Left forelimb (tissue), 1 donor: ENCODE measurements around the gene SIX6.
A peak's percentile ranks its signal among the peaks of the same experiment; 100 is the strongest.

Source experiments
- DNase-seq: peaks from one replicate; pipeline ENCODE4 v3.0.0-alpha.2; 2018; ENCODE audit warnings: low spot score

The SIX6 gene

GRCh38 chr14:60514378-60514740 lies 5.4 kb downstream of the SIX6 start:
- no peak for DNase-seq

DNA sequence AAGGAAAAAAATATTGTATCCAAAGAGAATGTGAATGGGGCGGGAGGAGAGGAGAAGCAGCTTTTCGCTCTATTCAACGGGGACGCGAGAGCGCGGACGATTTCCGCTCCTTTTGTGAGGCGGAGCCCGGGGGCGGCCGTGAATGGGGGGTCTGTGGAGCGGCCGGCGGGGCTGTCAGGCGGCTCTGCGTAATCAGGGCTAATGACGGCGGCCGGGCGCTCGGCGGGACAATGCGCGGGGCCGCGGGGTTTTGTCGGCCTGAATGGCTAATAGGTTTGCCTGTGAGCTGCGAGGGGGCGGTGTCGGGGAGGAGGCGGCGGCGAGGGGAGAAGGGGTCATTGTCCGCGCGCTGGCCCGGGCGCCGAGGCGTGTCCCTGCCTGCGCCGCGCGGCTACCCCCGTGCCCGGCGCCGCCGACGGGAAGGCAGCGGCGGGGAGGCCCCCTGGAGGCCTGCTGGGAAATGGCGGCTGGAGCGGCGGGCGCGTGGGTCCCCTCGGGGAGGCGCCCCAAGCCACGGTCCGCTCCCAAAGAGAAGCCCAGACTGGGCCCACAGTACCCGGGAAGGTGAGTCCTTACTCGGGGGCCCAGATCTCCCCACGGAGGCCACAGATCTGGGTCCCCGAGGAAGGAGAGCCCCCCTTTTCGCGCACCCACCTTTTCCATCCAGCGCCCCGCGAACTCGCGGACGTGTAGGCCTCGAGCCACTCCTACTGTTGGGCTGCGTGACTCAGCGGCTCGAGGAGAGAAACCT lies 6.0 kb downstream of the SIX6 start:
- DNase-seq: no peak

DNA sequence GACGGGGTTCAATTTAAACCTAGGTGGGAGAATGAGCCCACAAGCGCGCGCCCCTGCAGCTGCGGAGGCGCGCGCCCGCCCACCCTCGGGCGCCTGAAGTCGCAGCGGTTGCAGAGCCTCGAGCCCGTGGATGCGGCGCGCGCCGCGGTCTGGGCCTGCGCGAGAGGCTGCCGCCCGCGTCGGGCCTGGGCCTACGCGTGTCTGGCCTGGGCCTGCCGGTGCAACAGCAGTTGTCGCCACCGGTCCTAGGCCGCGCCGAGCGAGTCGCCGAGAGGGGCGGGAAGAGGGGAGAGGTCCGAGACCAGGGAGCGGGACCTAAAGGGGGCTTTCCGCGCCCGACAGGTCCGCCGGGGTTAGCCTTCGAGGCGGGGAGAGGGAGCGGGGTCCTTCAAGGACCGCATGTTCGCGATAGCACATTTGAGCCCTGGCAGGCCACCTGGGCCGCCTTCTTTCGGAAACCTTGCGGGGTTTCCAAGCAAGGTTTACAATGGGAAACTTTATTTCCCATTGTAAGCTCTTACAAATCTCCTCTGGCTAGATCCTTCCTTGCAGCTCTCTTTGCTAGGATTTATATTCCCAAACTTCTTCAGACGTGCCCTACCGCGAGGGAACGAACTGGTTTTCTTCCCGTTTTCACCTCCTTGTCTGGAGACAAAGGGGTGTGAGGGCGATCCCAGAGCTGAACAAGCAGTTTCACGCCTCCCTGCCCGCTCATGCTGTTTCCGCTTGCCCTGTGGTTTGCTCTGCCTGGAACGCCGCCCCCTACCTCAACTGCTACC lies 6.8 kb downstream of the SIX6 start:
- no peak for DNase-seq

GRCh38 chr14:60532442-60532841 lies 23.5 kb downstream of the SIX6 start:
- DNase-seq: no peak

DNA sequence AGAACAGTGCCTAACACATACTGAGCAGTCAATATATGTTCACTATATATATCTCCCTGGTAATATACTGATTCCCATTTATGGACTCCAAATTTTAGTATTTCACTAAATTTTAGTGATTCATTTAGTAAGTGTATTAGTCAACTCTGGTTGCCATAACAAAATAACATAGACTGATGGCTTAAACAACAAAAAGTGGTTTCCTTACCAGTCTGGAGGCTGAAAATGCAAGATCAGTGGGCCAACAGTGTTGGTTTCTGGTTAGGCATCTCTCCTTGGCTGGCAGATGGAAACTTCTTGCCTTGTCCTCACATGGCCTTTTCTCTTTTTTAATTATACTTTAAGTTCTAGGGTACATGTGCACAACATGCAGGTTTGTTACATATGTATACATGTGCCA lies 28.7 kb downstream of the SIX6 start:
- DNase-seq: no peak

GRCh38 chr14:60544659-60545058 lies 35.7 kb downstream of the SIX6 start:
- DNase-seq: no peak

DNA sequence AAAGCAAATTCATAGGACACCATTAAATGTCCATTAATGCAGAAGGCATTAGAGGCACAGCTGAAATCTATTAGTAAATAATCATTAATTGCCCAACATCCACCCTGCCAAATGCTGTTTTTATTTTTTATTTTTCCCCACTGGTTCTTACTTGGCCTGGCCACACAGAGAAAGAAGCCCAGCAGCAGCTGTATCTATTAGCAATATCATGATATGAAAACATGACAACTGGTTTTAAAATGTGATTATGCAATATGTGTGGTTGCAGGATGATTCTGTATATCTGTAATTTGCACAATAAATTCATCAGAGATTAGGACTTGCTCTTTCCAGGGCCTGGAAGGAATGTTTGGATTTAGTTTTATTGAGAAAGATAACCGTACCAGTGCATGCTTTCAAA lies 44.9 kb downstream of the SIX6 start:
- no peak for DNase-seq

- peak; percentile 70 for DNase-seq
Measured at GRCh38 chr14:60561845-60562746, 53.1 kb downstream of the SIX6 start.
